Ishikawa (cell line): ENCODE measurements around the gene ACSS2.

ENCODE experiments used
- CEBPB ChIP-seq: IDR thresholded peaks from 2 replicates; pipeline ENCODE4 v1.6.1; 2012
- CREB1 ChIP-seq: IDR thresholded peaks from 2 replicates; pipeline ENCODE4 v1.6.1; 2012; ENCODE audit warnings: low read depth
- EGR1 ChIP-seq: IDR thresholded peaks from 2 replicates; pipeline ENCODE4 v1.6.1; 2012
- EP300 ChIP-seq: IDR thresholded peaks from 2 replicates; pipeline ENCODE4 v1.6.1; 2012; ENCODE audit warnings: borderline replicate concordance
- FOXM1 ChIP-seq: IDR thresholded peaks from 2 replicates; pipeline ENCODE4 v1.6.1; 2012; ENCODE audit warnings: low read depth, borderline replicate concordance
- NFIC ChIP-seq: IDR thresholded peaks from 2 replicates; pipeline ENCODE4 v1.6.1; 2012
- RAD21 ChIP-seq: IDR thresholded peaks from 2 replicates; pipeline ENCODE4 v1.6.1; 2012; ENCODE audit warnings: low read depth
- REST ChIP-seq: IDR thresholded peaks from 2 replicates; pipeline ENCODE4 v1.6.1; 2012; ENCODE audit warnings: low read depth, mild to moderate bottlenecking
- TAF1 ChIP-seq: IDR thresholded peaks from 2 replicates; pipeline ENCODE4 v1.6.1; 2012; ENCODE audit warnings: low read depth, mild to moderate bottlenecking
- TCF12 ChIP-seq: IDR thresholded peaks from 2 replicates; pipeline ENCODE4 v1.6.1; 2012; ENCODE audit warnings: low read depth
- TEAD4 ChIP-seq: IDR thresholded peaks from 2 replicates; pipeline ENCODE4 v1.6.1; 2012
- YY1 ChIP-seq: IDR thresholded peaks from 2 replicates; pipeline ENCODE4 v1.6.1; 2012; ENCODE audit warnings: low read depth
- ZBTB7A ChIP-seq: IDR thresholded peaks from 2 replicates; pipeline ENCODE4 v1.6.1; 2012; ENCODE audit warnings: low read depth
- TF ChIP-seq, protein P1 (sequence below): IDR thresholded peaks from 2 replicates; pipeline ENCODE4 v1.6.1; 2012
- TF ChIP-seq, protein P2 (sequence below): IDR thresholded peaks from 2 replicates; pipeline ENCODE4 v1.6.1; 2012

Gene ACSS2

GRCh38 chr20:34859367-34859766 lies 17.0 kb upstream of the ACSS2 start:
- TF ChIP-seq REST (no peak), TCF12 (no peak), YY1 (no peak), CREB1 (no peak), EP300 (no peak), NFIC (no peak), CEBPB (no peak), ZBTB7A (no peak), TEAD4 (no peak), TAF1 (no peak), FOXM1 (no peak), RAD21 (no peak), EGR1 (no peak)
- TF ChIP-seq, protein P1, sequence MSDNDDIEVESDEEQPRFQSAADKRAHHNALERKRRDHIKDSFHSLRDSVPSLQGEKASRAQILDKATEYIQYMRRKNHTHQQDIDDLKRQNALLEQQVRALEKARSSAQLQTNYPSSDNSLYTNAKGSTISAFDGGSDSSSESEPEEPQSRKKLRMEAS = no peak
- TF ChIP-seq, protein P2, sequence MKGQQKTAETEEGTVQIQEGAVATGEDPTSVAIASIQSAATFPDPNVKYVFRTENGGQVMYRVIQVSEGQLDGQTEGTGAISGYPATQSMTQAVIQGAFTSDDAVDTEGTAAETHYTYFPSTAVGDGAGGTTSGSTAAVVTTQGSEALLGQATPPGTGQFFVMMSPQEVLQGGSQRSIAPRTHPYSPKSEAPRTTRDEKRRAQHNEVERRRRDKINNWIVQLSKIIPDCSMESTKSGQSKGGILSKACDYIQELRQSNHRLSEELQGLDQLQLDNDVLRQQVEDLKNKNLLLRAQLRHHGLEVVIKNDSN = no peak

GRCh38 chr20:34859826-34860545 lies 16.4 kb upstream of the ACSS2 start:
- no peak for TF ChIP-seq NFIC

DNA sequence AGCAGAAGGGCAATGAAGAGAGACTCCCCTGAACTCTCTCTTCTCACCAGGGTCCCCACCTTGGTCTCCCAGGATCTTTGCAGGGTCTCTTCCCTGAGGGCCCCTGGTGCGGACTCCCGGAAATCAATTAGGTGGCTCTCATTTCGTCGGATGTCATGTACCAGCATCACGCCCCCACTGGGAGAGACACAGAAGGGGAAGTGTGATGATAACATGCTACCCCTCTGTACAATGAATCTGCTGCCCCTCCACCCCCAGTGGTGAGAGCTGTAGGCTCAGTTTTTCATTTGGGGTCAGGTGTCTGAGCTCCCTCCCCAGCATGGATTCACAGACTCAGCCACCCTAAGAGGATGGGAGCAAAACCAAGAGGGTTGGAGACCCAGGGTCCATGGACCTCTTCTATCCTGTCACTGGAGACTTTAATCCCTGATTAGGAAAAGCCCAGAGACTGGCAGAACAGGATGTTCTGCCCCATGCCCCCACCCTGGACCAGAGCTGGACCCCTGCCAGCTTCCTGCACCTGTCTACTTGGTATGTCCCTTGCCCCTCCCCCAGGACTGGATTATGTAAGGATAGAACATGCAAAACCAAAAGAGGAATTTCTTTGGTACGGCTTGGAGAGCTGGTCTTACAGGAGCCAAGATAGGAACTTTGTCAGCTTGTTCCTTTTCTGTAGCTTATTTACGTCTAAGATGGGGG lies 14.9 kb upstream of the ACSS2 start:
- TF ChIP-seq YY1 = no peak
- no peak for TF ChIP-seq REST
- TF ChIP-seq TAF1 = no peak
- TF ChIP-seq CREB1 = no peak
- TF ChIP-seq EGR1 = no peak
- TF ChIP-seq RAD21 = no peak
- no peak for TF ChIP-seq TCF12
- TF ChIP-seq NFIC = no peak; the same call in 1 of the 2 replicates
- TF ChIP-seq, protein P1 = no peak
- TF ChIP-seq, protein P2 = no peak
- TF ChIP-seq TEAD4 = no peak
- TF ChIP-seq ZBTB7A = no peak

GRCh38 chr20:34862724-34863123 lies 13.7 kb upstream of the ACSS2 start:
- TF ChIP-seq TCF12 = no peak
- no peak for TF ChIP-seq RAD21
- no peak for TF ChIP-seq TAF1

GRCh38 chr20:34863421-34863965 lies 12.9 kb upstream of the ACSS2 start:
- TF ChIP-seq, protein P2 = no peak
- TF ChIP-seq EGR1 (no peak), ZBTB7A (no peak), FOXM1 (no peak), TCF12 (no peak), CEBPB (no peak), NFIC (no peak), CREB1 (no peak), YY1 (no peak)
